Measurements from ENCODE around the gene ZNF784.

ZNF784 gene

DNA sequence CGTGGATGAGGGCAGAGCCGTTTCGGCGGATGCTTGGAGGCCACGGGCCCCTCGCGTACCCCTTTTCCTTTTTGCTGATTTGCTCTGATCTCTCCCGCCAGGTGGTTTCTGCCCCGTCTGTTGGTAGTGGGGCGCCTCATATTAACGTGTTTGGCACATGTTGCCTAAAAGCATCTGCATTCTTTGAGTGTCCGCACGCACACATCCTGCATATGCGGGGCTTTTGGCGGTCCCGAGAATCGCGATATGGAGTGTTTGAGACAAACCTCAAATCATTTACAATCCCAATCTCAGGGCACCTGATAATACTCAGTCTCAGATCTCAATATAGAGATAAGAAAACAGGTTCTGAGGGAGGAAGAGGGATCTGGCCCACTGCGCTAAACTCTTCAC, 31.3 kb upstream of the ZNF784 start:
- DNase-seq = no peak

DNA sequence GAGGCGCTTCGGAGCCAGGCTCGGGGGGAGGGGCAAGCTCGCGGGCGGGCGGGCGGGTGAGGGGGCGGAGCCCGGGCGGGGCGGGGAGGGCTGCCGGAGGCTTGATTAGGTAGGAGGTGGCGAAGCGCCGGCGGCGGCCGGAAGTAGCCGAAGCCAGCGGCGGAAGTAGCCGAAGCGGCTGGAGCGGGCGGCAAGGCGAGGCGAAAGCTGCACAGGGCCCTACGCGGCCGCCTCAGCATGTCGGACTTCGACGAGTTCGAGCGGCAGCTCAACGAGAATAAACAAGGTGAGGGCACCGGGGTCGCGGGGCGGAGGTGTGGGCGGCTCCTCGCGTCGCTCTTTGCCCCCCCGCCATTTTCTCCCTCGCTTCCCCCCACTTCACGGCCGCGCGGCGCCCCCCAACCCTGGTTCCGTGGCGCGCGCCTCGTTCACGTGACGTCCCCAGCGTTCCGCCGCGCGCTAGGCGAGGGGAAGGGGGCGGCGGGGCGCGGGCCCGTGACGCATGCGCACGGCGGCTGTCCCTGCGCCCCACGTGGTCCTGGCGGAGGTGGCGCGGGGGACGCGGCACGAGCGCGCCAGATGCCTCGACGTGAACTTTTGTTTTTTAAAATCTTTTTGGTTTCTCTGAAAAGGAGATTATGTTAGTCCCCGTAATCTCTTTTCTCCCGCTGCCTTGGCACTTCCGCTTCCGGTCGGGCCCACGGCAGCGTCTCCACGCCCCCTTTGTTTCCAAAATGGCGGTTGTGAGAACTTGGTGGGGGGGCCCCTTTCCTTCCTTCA, 30.7 kb upstream of the ZNF784 start, which contains the start of gene U2AF2:
Gene U2AF2, plus strand, starts transcription at position 168 of the 780 bp plus-strand sequence. Its CDS starts 70 bp downstream, at position 238.
- DNase-seq = peak; percentile 94

DNA sequence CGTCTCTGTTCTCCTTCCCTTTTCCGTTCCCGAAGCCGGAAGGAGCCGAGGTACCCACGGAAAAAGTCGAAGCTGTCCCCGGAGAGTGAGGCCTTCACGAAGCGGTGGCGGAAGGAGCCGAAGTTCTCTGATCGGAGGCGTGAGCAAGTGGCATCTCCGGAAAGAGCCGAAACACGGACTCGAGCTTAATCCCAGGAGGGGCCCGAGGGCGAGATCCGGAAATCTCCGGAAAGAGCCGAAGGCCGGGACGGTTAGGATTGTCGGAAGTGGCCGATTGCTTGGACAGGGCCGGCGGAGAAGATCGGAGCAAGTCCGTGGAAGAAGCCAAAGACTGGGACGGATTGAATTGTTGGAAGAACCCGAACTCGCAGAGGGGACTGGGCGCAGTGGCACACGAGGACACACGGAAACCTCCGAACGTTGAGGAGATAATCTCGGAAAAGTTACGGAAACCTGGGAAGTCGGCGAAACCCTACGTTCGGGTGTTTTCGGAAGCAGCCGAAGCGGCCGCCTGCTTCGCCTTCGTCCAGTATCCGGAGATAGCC, 30.0 kb upstream of the ZNF784 start:
- peak; percentile 99 for DNase-seq

DNA sequence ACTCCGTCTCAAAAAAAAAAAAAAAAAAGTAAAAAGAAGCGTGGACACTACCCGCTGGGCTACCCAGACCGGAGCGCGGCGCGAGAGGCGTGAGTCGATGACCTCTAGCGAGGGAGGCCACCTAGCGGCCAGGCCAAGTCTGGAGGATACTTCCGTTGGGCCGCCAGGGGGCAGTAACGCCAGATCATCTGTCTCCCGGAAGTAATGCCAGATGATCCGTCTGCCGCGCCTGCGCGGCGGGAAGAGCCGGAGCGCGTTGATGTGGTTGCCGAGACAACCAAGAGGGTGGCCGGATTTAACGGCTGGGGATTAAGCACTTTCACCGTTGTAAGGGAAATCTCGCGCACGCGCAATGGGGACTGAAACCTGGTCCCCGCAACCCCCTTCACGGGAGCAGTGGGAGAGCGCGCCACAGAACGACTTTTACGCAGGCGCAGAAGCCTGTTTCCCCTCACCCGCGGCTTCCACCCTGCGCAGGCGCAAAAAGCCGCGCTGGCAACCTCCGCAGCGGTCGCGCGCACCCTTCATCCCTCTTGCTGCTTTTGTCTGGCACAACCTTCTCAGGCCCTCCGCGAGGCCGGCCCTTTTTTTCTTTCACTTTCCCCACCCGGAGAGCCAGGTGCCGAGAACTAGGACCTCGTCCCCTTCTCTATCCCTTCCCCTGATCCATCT, 29.4 kb upstream of the ZNF784 start:
- peak; percentile 99 for DNase-seq

DNA sequence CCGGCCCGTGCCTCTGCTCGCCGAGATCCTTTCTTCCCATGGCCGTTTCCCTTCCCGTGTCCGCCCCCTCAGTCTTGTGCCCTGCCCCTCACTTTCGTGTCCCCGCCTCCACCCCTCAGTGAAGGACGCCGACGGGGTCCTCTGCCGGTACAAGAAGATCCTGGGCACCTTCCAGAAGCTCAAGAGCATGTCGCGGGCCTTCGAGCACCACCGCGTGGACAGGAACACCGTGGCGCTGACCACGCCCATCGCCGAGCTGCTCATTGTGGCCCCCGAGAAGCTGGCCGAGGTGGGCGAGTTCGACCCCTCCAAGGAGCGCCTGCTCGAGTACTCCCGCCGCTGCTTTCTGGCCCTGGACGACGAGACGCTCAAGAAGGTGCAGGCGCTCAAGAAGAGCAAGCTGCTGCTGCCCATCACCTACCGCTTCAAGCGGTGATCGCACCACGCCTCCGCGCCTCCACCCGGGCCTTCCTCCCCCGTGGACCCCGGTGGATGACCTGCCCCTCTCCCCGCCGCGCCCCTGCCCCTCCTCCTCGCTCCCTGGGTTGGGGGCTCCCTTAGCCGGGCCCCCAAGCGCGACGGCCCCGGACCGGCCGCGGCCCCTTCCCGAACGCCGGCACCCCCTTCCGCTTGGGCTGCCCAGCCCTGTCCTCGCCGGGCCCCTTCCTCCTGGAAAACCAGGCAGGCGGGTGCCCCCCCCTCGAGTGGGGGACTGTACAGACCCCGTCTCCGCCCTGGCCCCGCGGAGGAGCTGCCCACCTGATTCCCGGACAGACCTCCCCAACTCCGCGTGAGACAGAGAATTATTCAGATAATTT, 28.2 kb upstream of the ZNF784 start:
- DNase-seq = no peak

DNA sequence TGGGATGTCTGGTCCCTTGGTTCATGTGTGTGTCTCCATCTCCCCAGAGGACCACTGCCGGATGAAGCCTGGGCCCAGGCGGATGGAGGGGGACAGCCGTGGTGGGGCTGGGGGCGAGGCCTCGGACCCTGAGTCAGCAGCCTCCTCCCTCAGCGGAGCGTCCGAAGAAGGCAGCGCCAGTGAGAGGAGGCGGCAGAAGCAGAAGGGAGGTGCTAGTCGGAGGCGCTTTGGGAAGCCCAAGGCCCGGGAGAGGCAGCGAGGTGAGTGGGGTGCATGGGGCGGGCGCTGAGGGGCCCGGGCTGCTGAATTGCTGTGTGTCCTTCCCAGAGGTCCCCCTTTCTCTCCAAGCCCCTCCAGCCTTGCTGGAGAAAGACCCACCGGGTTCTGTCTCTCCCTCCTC, 26.9 kb upstream of the ZNF784 start:
- no peak for DNase-seq

DNA sequence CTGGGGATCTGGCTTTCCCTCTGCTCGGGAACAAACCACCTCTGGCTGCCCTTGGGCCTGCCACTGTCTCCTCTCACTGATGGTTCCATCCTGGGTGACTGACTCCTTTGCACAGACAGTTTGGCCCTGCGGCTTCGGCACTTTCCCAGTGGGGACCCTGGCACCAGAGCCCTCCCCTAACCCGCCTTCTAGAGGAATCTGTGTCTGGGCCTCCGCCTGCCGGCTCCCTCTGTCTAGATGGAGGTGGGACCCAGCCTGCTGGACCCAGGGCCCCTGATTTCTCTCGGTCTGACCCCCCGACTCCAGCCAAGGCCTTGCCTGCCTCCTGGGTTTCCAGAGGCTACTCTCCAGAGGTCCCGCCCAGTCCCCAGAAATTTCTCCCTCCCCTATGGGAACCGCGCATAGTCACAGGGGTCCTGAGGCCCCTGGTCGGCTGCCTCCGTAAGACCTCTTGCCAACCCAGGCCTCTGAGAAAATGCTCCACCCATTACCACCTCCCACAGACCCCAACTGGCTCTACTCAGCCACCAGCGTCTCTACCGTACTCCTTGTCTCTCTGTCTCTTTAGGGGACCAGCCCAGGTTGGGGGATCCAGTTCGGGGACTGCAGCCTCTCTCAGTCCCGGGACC, 26.4 kb upstream of the ZNF784 start:
- no peak for DNase-seq

DNA sequence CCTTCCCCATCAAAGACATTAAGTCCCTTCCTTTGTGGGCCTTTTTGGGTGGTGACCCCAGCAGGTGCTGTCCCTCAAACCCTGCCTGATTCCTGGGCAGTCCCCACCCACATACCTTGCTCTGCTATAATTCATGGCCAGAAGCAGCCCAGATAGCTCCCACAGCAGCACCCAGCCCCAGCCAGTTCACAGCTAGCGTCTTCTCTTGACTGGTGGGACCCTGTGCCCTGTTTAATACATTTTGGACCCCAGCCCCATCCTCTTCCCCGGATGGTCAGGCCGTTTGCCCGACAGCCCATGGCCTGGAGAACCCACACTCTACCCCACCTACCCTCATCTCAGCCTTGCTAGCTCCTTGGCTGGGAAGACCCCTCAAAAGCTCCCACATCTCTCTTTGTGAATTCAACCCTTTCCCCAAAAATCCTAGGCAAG, 25.8 kb upstream of the ZNF784 start:
- no peak for DNase-seq

DNA sequence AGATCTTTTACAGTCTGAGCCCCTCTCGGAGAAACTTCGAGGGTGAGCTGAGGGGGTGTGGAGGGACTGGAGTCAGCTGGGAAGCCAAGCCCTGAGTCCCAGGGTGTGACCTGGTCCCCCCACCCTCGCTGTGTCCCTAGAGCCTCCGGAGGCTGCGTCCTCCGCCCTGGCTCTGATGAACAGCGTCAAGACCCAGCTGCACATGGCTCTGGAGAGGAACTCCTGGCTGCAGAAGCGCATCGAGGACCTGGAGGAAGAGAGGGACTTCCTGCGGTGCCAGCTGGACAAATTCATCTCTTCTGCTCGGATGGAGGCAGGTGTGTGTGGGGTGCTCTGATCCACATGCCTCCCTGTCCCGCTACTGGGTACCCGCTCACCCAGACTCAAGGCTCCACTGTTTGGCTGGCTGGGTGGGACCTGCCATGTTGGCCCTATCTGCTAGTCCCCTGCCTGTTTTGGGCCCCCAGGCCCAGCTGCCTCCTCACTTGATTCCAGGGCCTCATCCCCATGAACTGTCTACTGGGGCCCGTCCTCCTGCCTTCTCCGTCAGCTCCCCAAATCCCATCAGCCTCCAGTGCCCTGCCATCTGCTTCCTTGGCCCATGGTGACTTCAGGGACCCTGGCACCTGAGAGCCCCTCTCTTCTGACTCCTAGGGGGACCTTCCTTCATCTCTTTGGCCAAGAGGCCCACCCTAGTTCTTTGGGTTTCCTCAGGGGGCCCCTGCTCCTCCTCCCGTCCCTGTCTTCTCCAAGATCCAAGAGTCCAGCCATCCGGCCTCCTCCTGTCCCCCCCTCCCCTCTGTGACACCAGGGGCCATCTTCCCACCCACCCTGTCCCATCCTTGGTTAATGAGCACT, 25.1 kb upstream of the ZNF784 start:
- no peak for DNase-seq

DNA sequence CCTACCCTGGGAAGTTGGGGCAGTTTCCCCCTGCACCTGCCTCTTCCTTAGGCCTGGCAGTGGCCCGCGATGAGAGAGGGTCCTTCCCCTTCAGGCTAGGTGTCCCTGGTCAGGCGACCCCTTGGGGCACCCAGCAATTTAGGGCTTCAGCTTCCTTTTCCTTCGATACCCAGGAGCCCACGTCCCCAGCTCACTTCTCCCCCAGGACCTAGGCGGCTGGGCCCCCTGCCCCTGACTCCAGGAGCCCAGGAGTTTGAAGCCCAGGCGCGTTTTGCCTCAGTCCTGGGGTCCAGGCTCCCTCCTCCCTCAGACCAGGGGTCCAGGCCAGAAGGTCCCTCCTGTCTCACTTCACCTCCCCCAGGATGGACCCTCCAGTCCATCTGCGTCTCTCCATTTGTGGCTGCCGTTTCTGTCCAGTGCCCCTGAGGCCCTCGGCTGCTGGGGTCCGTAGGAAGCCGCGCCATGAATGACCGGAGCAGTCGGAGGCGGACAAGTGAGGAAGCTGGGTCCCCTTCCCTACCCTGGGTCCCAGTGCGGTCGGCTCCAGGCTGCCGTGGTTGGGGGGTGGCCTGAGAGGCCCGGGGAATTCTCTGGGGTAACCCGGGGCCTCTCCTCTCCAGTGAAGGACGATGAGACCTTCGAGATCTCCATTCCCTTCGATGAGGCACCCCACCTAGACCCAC, 24.4 kb upstream of the ZNF784 start:
- DNase-seq = no peak

DNA sequence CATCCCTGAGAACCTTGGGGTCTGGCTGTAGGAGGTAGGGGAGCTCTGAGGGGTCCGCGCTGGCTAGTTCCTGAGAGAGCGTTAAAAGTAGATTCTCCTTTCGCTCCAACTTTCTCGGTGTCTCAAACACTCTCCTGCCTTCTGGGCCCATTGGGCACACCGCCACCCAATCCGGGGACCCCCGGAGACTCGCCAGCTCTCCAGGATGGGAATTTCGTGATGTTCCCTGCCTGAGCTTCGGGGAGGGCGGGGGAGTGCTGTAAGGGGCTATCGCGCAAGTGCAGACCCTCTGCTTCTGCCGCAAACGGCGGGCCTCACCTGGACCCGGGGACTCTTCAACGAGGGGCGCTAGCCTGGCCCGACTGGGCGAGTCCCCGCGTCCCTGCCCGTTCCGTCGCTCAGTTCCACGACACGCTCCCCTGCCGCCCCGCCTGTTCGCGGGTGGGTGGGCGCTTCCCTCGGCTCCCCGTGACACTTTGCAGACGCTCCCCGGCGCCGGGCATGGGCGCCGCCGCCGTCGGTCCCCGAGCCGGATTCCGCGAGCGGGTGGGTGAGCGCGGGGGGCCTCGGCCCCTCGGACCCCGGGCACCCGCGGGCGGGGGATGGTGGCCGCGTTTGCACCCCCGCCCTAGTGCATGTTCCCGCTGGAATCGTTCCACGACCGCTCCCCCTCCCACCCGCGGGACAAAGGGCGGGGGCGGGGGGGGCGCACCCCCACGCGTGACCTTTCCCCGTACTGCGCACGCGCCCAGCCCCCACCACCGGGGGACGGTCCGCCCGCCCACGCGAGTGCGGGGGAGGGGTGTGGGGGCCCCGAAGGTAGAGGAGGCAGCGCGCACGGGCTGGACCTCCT, 23.6 kb upstream of the ZNF784 start, which contains the start of gene CCDC106:
Gene CCDC106, plus strand, starts transcription at position 481 of the 853 bp plus-strand sequence. CDS start 835 bp downstream, outside the sequence.
- peak; percentile 29 for DNase-seq

DNA sequence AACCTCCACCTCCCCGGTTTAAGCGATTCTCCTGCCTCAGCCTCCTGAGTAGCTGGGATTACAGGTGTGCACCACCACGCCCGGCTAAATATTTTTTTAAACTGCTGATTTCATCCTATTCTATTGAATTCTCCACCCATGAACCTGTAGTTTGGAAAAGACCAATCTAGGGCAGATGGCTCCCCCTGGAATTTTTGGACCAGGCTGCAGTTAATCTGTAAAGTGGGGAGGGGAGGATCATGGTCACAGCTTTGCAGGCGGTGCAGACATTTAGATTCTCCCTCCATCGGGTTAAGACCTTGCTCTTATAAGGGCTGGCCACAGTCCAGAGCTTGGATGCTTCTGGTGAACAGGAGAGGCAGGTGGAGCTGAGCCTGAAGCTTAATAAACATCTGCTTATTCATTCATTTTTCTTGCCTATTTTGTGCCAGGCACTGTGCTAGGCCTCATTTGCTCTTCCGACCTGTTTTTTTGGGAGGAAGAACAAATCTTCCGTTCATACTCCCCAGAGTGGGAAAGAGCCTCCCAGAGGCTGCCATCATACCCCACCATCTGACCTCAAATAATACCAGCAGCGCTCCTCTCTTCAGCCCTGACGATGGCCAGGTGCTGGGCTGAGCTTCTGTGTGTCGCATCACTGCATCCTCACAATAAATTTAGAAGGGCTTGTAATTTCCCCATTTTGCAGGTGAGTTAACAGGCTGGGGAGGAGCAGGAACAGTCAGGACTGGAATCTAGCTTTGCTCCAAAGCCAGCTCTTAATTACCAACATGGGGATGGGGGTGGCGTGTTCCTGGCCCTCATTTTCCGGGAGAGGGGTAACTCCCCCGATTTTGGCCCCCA, 22.7 kb upstream of the ZNF784 start:
- DNase-seq = no peak

DNA sequence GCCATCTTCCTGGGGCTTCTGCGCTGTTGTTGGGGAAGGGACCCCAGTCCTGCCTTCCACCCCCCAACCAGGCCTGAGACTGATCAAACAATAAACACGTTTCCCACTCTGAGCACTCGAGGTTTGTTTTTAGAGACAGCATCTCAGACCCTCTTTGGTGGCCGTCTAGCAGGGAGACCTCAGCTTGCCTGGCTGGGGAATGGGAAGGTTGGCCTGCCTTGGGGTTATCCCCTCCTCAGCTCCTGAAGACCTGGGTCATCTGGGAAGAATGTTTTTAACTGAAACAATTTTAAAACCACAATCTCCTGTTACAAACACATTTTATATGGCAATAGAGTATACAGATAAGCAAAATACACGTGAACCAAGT, 21.1 kb upstream of the ZNF784 start:
- no peak for DNase-seq

DNA sequence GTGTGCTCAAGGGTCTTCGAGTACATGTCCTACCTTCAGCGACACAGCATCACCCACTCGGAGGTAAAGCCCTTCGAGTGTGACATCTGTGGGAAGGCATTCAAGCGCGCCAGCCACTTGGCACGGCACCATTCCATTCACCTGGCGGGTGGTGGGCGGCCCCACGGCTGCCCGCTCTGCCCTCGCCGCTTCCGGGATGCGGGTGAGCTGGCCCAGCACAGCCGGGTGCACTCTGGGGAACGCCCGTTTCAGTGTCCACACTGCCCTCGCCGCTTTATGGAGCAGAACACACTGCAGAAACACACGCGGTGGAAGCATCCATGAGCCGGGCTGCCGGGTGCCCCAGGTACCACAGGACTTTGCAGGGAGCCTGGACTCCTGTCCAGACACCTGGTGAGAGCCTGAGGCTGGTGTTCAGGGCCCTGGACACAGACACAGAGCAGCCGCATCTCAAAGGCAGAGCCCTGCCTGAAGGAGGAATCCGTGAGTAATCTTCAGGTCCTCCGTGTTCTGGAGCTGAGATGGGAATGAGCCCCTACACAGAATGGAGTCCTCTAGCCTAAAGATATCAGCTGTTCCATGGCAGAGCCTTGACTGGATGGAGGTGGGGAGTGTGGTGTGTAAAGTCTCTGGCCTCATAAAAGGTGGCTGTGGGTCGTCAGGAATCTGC, 20.6 kb upstream of the ZNF784 start:
- DNase-seq = no peak

DNA sequence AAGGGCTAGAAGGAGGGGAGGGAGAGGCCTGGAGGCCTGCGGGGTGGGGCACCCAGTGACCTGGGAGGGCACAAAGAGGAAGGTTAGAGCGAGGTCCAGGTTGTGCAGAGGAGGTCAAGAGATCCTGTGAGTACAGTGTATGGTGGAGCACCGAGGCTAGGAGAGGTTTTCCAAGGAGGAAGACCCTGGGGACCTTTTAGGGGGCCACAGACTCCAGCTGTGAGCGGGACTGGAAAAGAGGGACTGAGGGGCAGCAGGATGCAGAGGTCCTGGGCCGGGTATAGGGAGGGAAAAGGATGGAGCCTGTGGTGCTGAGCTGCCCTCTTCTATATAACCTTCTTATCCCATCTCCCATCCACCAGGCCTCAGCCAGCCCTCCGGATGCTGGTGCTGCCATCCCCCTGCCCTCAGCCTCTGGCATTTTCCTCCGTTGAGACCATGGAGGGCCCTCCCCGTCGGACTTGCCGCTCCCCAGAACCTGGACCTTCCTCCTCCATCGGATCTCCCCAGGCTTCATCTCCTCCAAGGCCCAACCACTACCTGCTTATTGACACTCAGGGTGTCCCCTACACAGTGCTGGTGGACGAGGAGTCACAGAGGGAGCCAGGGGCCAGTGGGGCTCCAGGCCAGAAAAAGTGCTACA, 19.9 kb upstream of the ZNF784 start:
- DNase-seq = no peak

DNA sequence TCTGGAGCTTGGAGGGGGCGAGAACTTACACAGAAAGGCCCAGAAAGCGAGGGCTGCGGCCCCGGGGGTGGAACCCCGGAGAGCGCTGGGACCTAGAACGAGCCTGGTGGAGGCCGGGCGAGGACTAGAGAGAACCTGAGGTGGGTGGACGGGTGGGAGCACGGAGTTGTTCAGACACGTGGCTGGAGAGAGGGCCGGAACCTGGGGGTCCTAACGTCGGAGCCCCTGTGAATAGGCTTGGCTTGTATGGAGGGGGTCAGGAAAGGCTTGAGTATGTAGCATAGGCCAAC, 19.5 kb upstream of the ZNF784 start:
- no peak for DNase-seq

DNA sequence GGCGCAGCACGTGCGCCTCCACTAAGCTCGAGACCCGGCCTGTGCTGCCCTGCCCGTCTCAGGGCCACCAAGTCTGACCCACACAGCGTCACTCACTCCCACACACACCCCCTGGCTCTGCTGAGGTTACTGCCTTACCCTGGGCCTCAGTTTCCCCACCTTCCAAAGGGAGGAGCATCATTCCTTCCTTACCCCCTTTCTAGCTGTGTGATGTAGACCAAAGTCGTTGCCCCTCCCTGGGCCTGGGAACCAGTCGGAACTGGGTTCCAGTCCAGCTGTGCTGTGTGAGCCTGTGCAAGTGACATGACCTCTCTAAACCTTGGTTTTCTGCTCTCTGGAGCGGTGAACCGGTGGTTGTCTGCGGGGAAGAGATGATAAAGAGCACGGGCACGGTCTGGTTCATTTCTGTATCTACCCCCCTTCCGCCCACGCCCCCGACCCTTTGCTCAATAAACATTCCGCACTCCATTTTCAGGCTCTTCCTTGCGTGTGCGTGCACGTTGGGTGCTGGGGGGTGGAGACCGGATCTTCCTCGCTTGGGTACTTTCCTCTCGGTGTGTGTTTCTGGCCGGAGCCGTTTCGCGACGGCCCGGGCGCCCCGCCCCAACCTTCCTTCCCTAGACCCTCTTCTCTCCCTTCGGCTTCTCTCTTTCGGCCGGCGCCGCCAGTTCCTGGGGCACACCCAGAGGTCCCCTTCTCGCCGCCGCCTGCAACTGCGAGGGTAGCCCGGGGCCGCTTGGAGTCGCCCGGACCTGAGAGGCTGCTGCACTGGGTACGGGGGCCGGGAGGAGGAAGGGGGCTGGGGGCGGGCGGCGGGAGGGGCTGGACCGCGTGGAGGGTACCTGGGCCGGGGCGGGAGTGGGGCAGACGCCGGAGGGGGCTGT, 18.9 kb upstream of the ZNF784 start, which contains the start of gene ZNF581:
Gene ZNF581, plus strand, starts transcription at position 647 of the 884 bp plus-strand sequence. CDS start 923 bp downstream, outside the sequence.
- DNase-seq = peak; percentile 81

Measured in CD4-positive, alpha-beta T cell treated with Interleukin-4 for 4 hours (primary cell).